ENCODE data around the gene TNKS1BP1. TPM values are rescaled to one million over a fixed set of nuclear protein-coding genes. Genes with fewer than 3 reads are reported as not detected.
"Not testable (repeated sequence)": the region's sequence is repeated elsewhere in the genome, so short reads cannot be mapped to it uniquely, and the experiment has no call there.

The TNKS1BP1 gene
- polyA plus RNA-seq, 1 donor, result 103 TPM

- DNase-seq, result peak; percentile 56 to 71
- Histone ChIP-seq H3K27me3 (ENCODE audit: control insufficient read depth, insufficient read depth, low read length) (no peaks in the 10 kb centered on the region), H3K36me3 (ENCODE audit: control insufficient read depth, insufficient read depth, low read length) (no peaks in the 10 kb centered on the region), H3K27ac (ENCODE audit: low read length) (peak overlapping the region; percentile 7), H3K9me3 (ENCODE audit: control insufficient read depth, low read depth, low read length) (no peaks in the 10 kb centered on the region), H3K4me3 (ENCODE audit: low read length) (no peak overlapping the region), H3K4me1 (ENCODE audit: control insufficient read depth, insufficient read depth, low read length) (peaks cover 36% of the 10 kb centered on the region)
- no CpG with 5 or more reads among the region's 1 CpG for WGBS (ENCODE audit: insufficient coverage, low lambda C conversion rate)
Measured at GRCh38 chr11:57290288-57290687, 34.5 kb downstream of the TNKS1BP1 start.

GRCh38 chr11:57288771-57289579 lies 35.8 kb downstream of the TNKS1BP1 start:
- H3K27me3 ChIP-seq (ENCODE audit: control insufficient read depth, insufficient read depth, low read length), result no peaks in the 10 kb centered on the region
- no CpG with 5 or more reads among the region's 11 CpGs for WGBS (ENCODE audit: insufficient coverage, low lambda C conversion rate)
- H3K36me3 ChIP-seq (ENCODE audit: control insufficient read depth, insufficient read depth, low read length), result no peaks in the 10 kb centered on the region
- H3K9me3 ChIP-seq (ENCODE audit: control insufficient read depth, low read depth, low read length), result no peaks in the 10 kb centered on the region
- DNase-seq, result peak in 1 of 2 donors; percentile 47
- no peak overlapping the region for H3K4me3 ChIP-seq (ENCODE audit: low read length)
- peak overlapping the region; percentile 46 for H3K27ac ChIP-seq (ENCODE audit: low read length)
- peaks cover 41% of the 10 kb centered on the region for H3K4me1 ChIP-seq (ENCODE audit: control insufficient read depth, insufficient read depth, low read length)

- Histone ChIP-seq H3K27me3 (ENCODE audit: control insufficient read depth, insufficient read depth, low read length) (no peaks in the 10 kb centered on the region), H3K4me1 (ENCODE audit: control insufficient read depth, insufficient read depth, low read length) (peaks cover 39% of the 10 kb centered on the region), H3K36me3 (ENCODE audit: control insufficient read depth, insufficient read depth, low read length) (no peaks in the 10 kb centered on the region), H3K4me3 (ENCODE audit: low read length) (no peak overlapping the region), H3K27ac (ENCODE audit: low read length) (no peak overlapping the region), H3K9me3 (ENCODE audit: control insufficient read depth, low read depth, low read length) (no peaks in the 10 kb centered on the region)
- no CpG with 5 or more reads among the region's 3 CpGs for WGBS (ENCODE audit: insufficient coverage, low lambda C conversion rate)
- DNase-seq, result no peak
Measured at GRCh38 chr11:57287884-57288283, 36.9 kb downstream of the TNKS1BP1 start.

- Histone ChIP-seq H3K27ac (ENCODE audit: low read length) (no peak overlapping the region), H3K9me3 (ENCODE audit: control insufficient read depth, low read depth, low read length) (no peaks in the 10 kb centered on the region), H3K4me1 (ENCODE audit: control insufficient read depth, insufficient read depth, low read length) (peaks cover 17% of the 10 kb centered on the region), H3K27me3 (ENCODE audit: control insufficient read depth, insufficient read depth, low read length) (no peaks in the 10 kb centered on the region), H3K4me3 (ENCODE audit: low read length) (no peak overlapping the region), H3K36me3 (ENCODE audit: control insufficient read depth, insufficient read depth, low read length) (no peaks in the 10 kb centered on the region)
- DNase-seq, result no peak
- WGBS (ENCODE audit: insufficient coverage, low lambda C conversion rate), result no CpG with 5 or more reads among the region's 2 CpGs
Measured at GRCh38 chr11:57283231-57283990, 41.3 kb downstream of the TNKS1BP1 start.

- not testable (repeated sequence) for DNase-seq; H3K9me3 ChIP-seq (ENCODE audit: control insufficient read depth, low read depth, low read length); H3K27ac ChIP-seq (ENCODE audit: low read length); H3K27me3 ChIP-seq (ENCODE audit: control insufficient read depth, insufficient read depth, low read length); H3K4me3 ChIP-seq (ENCODE audit: low read length); H3K36me3 ChIP-seq (ENCODE audit: control insufficient read depth, insufficient read depth, low read length)
- WGBS (ENCODE audit: insufficient coverage, low lambda C conversion rate), result no CpG with 5 or more reads among the region's 6 CpGs
- H3K4me1 ChIP-seq (ENCODE audit: control insufficient read depth, insufficient read depth, low read length), result peaks cover 16% of the 10 kb centered on the region
Measured at GRCh38 chr11:57281546-57281945, 43.2 kb downstream of the TNKS1BP1 start.

GRCh38 chr11:57279116-57279515 lies 45.6 kb downstream of the TNKS1BP1 start:
- H3K36me3 ChIP-seq (ENCODE audit: control insufficient read depth, insufficient read depth, low read length), result no peaks in the 10 kb centered on the region

GRCh38 chr11:57278721-57279095 lies 46.0 kb downstream of the TNKS1BP1 start:
- no CpG with 5 or more reads among the region's 7 CpGs for WGBS (ENCODE audit: insufficient coverage, low lambda C conversion rate)
- H3K4me3 ChIP-seq (ENCODE audit: low read length), result no peak overlapping the region
- H3K27ac ChIP-seq (ENCODE audit: low read length), result no peak overlapping the region
- H3K4me1 ChIP-seq (ENCODE audit: control insufficient read depth, insufficient read depth, low read length), result peaks cover 6% of the 10 kb centered on the region
- H3K9me3 ChIP-seq (ENCODE audit: control insufficient read depth, low read depth, low read length), result no peaks in the 10 kb centered on the region
- DNase-seq, result no peak
- H3K36me3 ChIP-seq (ENCODE audit: control insufficient read depth, insufficient read depth, low read length), result no peaks in the 10 kb centered on the region
- H3K27me3 ChIP-seq (ENCODE audit: control insufficient read depth, insufficient read depth, low read length), result no peaks in the 10 kb centered on the region

More at GRCh38 chr11:57279116-57279515, 45.6 kb downstream of the TNKS1BP1 start:
- 100% methylated on average over 2 of the region's 5 CpGs for WGBS (ENCODE audit: insufficient coverage, low lambda C conversion rate)
- Histone ChIP-seq H3K27me3 (ENCODE audit: control insufficient read depth, insufficient read depth, low read length) (no peaks in the 10 kb centered on the region), H3K9me3 (ENCODE audit: control insufficient read depth, low read depth, low read length) (no peaks in the 10 kb centered on the region), H3K27ac (ENCODE audit: low read length) (no peak overlapping the region), H3K4me3 (ENCODE audit: low read length) (no peak overlapping the region), H3K4me1 (ENCODE audit: control insufficient read depth, insufficient read depth, low read length) (peaks cover 10% of the 10 kb centered on the region)
- no peak for DNase-seq

- no CpG with 5 or more reads among the region's 14 CpGs for WGBS (ENCODE audit: insufficient coverage, low lambda C conversion rate)
- H3K27ac ChIP-seq (ENCODE audit: low read length), result no peak overlapping the region
- no peaks in the 10 kb centered on the region for H3K36me3 ChIP-seq (ENCODE audit: control insufficient read depth, insufficient read depth, low read length)
- DNase-seq, result peak in 1 of 2 donors; percentile 52
- H3K9me3 ChIP-seq (ENCODE audit: control insufficient read depth, low read depth, low read length), result no peaks in the 10 kb centered on the region
- peaks cover 3% of the 10 kb centered on the region for H3K4me1 ChIP-seq (ENCODE audit: control insufficient read depth, insufficient read depth, low read length)
- no peak overlapping the region for H3K4me3 ChIP-seq (ENCODE audit: low read length)
- H3K27me3 ChIP-seq (ENCODE audit: control insufficient read depth, insufficient read depth, low read length), result no peaks in the 10 kb centered on the region
Measured at GRCh38 chr11:57277845-57278720, 46.7 kb downstream of the TNKS1BP1 start.

GRCh38 chr11:57276971-57277675 lies 47.6 kb downstream of the TNKS1BP1 start:
- Histone ChIP-seq H3K4me1 (ENCODE audit: control insufficient read depth, insufficient read depth, low read length) (peaks cover 3% of the 10 kb centered on the region), H3K4me3 (ENCODE audit: low read length) (no peak overlapping the region), H3K9me3 (ENCODE audit: control insufficient read depth, low read depth, low read length) (no peaks in the 10 kb centered on the region), H3K27me3 (ENCODE audit: control insufficient read depth, insufficient read depth, low read length) (no peaks in the 10 kb centered on the region), H3K36me3 (ENCODE audit: control insufficient read depth, insufficient read depth, low read length) (no peaks in the 10 kb centered on the region), H3K27ac (ENCODE audit: low read length) (no peak overlapping the region)
- peak in 1 of 2 donors; percentile 34 for DNase-seq
- 60% methylated on average over 1 of the region's 6 CpGs for WGBS (ENCODE audit: insufficient coverage, low lambda C conversion rate)

All from large intestine (tissue), 3 donors.